Choroid plexus epithelial cell (primary cell): ENCODE data around the gene DCAKD.
A peak's percentile ranks its signal among the peaks of the same experiment; 100 is the strongest.

Source experiments
- DNase-seq: peaks from one replicate; pipeline ENCODE4 v3.0.0-alpha.2; 2010; ENCODE audit warnings: low read depth
- H3K4me3 ChIP-seq: 2 replicates; pipeline ENCODE4 v1.5.1; 2011; ENCODE audit warnings: low read depth, mild to moderate bottlenecking, control low read depth, low read length, moderate library complexity
- TF ChIP-seq, protein P1 (sequence below): conservative IDR thresholded peaks from 2 replicates; pipeline ENCODE4 v1.5.1; 2011; ENCODE audit warnings: low read depth, mild to moderate bottlenecking, control low read depth, inconsistent platforms, low read length, moderate library complexity

DCAKD gene

DNA sequence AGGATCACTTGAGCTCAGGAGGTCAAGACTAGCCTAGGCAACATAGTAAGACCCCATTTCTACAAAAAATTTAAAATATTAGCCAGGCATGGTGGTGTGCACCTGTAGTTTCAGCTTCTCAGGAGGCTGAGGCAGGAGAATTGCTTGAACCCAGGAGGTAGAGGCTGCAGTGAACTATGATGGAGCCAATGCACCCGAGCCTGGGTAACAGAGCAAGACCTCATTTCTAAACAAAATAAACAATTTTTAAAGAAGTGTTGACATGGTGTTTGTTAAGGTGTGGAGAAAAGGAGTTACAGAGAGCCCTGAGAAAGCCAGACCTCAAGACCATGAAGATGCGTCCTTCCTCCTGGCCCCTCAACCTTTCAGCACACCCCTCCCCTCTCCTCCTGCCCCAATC lies 45.7 kb downstream of the DCAKD start:
- no peak for DNase-seq
- TF ChIP-seq, protein P1, sequence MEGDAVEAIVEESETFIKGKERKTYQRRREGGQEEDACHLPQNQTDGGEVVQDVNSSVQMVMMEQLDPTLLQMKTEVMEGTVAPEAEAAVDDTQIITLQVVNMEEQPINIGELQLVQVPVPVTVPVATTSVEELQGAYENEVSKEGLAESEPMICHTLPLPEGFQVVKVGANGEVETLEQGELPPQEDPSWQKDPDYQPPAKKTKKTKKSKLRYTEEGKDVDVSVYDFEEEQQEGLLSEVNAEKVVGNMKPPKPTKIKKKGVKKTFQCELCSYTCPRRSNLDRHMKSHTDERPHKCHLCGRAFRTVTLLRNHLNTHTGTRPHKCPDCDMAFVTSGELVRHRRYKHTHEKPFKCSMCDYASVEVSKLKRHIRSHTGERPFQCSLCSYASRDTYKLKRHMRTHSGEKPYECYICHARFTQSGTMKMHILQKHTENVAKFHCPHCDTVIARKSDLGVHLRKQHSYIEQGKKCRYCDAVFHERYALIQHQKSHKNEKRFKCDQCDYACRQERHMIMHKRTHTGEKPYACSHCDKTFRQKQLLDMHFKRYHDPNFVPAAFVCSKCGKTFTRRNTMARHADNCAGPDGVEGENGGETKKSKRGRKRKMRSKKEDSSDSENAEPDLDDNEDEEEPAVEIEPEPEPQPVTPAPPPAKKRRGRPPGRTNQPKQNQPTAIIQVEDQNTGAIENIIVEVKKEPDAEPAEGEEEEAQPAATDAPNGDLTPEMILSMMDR = no peak
- no peak overlapping the region for H3K4me3 ChIP-seq

GRCh38 chr17:45004388-45004787 lies 47.0 kb downstream of the DCAKD start:
- no peak for DNase-seq
- H3K4me3 ChIP-seq = no peak overlapping the region
- TF ChIP-seq, protein P1 = no peak

DNA sequence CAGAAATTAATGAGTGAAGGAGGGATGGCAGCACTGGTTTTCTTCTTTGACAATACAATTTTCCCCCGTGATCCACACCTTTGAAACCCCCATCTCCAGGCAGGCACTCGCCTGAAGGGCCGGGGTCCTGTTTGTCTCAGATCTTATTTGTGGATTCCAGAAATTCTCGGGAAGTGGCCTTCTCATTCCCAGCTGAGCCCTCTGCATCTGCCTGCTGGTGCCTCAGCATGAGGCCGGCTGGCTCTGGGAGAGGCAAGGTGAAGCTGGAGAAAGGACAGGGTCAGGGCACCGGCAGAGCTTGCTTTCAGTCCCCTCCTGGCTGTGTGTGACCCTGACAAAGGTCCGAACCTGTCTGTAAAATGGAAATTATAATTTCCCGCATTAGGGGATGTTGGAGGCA lies 47.6 kb downstream of the DCAKD start:
- DNase-seq = no peak
- TF ChIP-seq, protein P1 = no peak
- H3K4me3 ChIP-seq = no peak overlapping the region

DNA sequence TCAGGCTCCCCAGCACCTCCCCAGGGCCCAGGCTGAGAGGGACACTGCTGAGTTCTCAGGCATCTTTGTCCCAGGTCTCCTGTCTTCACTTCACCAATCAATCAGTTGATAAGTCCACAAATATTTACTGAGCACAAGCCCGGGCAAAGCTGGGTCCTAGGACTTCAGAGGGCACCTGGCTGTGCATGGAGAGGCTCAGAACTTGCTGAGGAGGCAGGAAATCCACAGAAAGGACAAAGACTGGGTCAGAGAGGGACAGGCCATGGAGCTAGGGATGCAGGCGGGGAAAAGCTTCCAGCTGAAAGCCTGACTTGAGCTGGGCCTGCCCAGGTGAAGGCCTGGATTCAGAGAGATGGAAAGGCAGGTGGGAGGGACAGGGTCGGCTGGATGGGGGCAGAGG lies 50.1 kb downstream of the DCAKD start:
- DNase-seq = no peak
- TF ChIP-seq, protein P1 = no peak
- H3K4me3 ChIP-seq = no peak overlapping the region

- no peak overlapping the region for H3K4me3 ChIP-seq
- DNase-seq = no peak
- TF ChIP-seq, protein P1 = no peak
Observed at GRCh38 chr17:44999433-44999832, 52.0 kb downstream of the DCAKD start.

GRCh38 chr17:44998646-44999045 lies 52.8 kb downstream of the DCAKD start:
- TF ChIP-seq, protein P1 = no peak
- no peak overlapping the region for H3K4me3 ChIP-seq
- DNase-seq = no peak

GRCh38 chr17:44997733-44998520 lies 53.5 kb downstream of the DCAKD start:
- TF ChIP-seq, protein P1 = peak; percentile 8
- no peak overlapping the region for H3K4me3 ChIP-seq
- DNase-seq = peak; percentile 55
